Neuronal stem cell (in vitro differentiated cells): ENCODE measurements around the gene CFAP65.
A peak's percentile ranks its signal among the peaks of the same experiment; 100 is the strongest.

ENCODE experiments used
- DNase-seq: peaks from one replicate; pipeline ENCODE4 v3.0.0-alpha.2; 2013; ENCODE audit warnings: low spot score
- H2AFZ ChIP-seq: one replicate; pipeline ENCODE4 v1.6.1; 2013; ENCODE audit warnings: mild to moderate bottlenecking, low read length, inconsistent platforms
- H2AK5ac ChIP-seq: 2 replicates; pipeline ENCODE4 v1.6.1; 2013; ENCODE audit warnings: low read depth, mild to moderate bottlenecking, inconsistent platforms, low read length, moderate library complexity, mixed read lengths
- H2BK120ac ChIP-seq: 2 replicates; pipeline ENCODE4 v1.6.1; 2013; ENCODE audit warnings: low read depth, mild to moderate bottlenecking, inconsistent platforms, low read length, moderate library complexity, mixed read lengths
- H2BK12ac ChIP-seq: one replicate; pipeline ENCODE4 v1.6.1; 2013; ENCODE audit warnings: low read length, inconsistent platforms
- H2BK15ac ChIP-seq: 2 replicates; pipeline ENCODE4 v1.6.1; 2013; ENCODE audit warnings: mild to moderate bottlenecking, low read length, inconsistent platforms, mixed read lengths
- H2BK5ac ChIP-seq: one replicate; pipeline ENCODE4 v1.6.1; 2013; ENCODE audit warnings: inconsistent platforms, mild to moderate bottlenecking, low read length, moderate library complexity
- H3K14ac ChIP-seq: one replicate; pipeline ENCODE4 v1.6.1; 2013; ENCODE audit warnings: low read length, inconsistent platforms
- H3K18ac ChIP-seq: 2 replicates; pipeline ENCODE4 v1.6.1; 2013; ENCODE audit warnings: low read length, inconsistent platforms
- H3K23ac ChIP-seq: 2 replicates; pipeline ENCODE4 v1.6.1; 2013; ENCODE audit warnings: low read depth, mild to moderate bottlenecking, mixed read lengths, low read length, inconsistent platforms; ENCODE audit not compliant: poor library complexity
- H3K27ac ChIP-seq: replicated peaks from 3 replicates; pipeline ENCODE4 v1.5.1; 2013; ENCODE audit warnings: low read length, inconsistent platforms
- H3K27me3 ChIP-seq, 3 experiments: 2 replicates each; pipeline ENCODE4 v1.6.1; 2013; ENCODE audit warnings: low read length in 3 of 3, mild to moderate bottlenecking in 2 of 3, inconsistent platforms in 1 of 3, low read depth in 1 of 3, mixed read lengths in 1 of 3, moderate library complexity in 1 of 3; ENCODE audit not compliant: control insufficient read depth in 3 of 3, insufficient read depth in 3 of 3
- H3K36me3 ChIP-seq, 2 donors: replicated peaks in 1 of 2; 2 replicates each; pipeline ENCODE4 v1.6.1; 2013; ENCODE audit warnings: low read length in 2 of 2; ENCODE audit not compliant: control insufficient read depth in 2 of 2, insufficient read depth in 2 of 2
- H3K4ac ChIP-seq: 2 replicates; pipeline ENCODE4 v1.6.1; 2013; ENCODE audit warnings: inconsistent platforms, mild to moderate bottlenecking, low read length, moderate library complexity
- H3K4me1 ChIP-seq, 2 donors: 1 replicate in 1 of 2; 2 replicates in 1 of 2; pipeline ENCODE4 v1.6.1; 2013; ENCODE audit warnings: low read length in 2 of 2, low read depth in 1 of 2; ENCODE audit not compliant: control insufficient read depth in 2 of 2, insufficient read depth in 1 of 2
- H3K4me2 ChIP-seq: one replicate; pipeline ENCODE4 v1.6.1; 2013; ENCODE audit warnings: mild to moderate bottlenecking, low read length, inconsistent platforms; ENCODE audit not compliant: insufficient read depth, poor library complexity, severe bottlenecking
- H3K4me3 ChIP-seq, 2 donors: 2 replicates each; pipeline ENCODE4 v1.5.1; 2013; ENCODE audit warnings: low read length in 2 of 2, mild to moderate bottlenecking in 2 of 2, inconsistent platforms in 1 of 2, moderate library complexity in 1 of 2
- H3K79me1 ChIP-seq: one replicate; pipeline ENCODE4 v1.6.1; 2013; ENCODE audit warnings: low read depth, mild to moderate bottlenecking, inconsistent platforms, low read length, moderate library complexity
- H3K9ac ChIP-seq: one replicate; pipeline ENCODE4 v1.6.1; 2013; ENCODE audit warnings: mild to moderate bottlenecking, low read depth, low read length, inconsistent platforms; ENCODE audit not compliant: poor library complexity
- H3K9me3 ChIP-seq, 2 donors: replicated peaks in 1 of 2; 2 replicates each; pipeline versions ENCODE3 to v1.6.1; 2013; ENCODE audit warnings: low read length in 2 of 2, mild to moderate bottlenecking in 2 of 2, inconsistent platforms in 1 of 2, low read depth in 1 of 2, mixed read lengths in 1 of 2, moderate library complexity in 1 of 2; ENCODE audit not compliant: control insufficient read depth in 2 of 2, insufficient read depth in 1 of 2
- H4K8ac ChIP-seq: one replicate; pipeline ENCODE4 v1.6.1; 2013; ENCODE audit warnings: low read depth, mild to moderate bottlenecking, inconsistent platforms, low read length, moderate library complexity
- H4K91ac ChIP-seq: one replicate; pipeline ENCODE4 v1.6.1; 2013; ENCODE audit warnings: low read length, low read depth, mild to moderate bottlenecking, inconsistent platforms; ENCODE audit not compliant: poor library complexity
- WGBS, 2 donors: extraction: QIAGEN DNeasy Blood & Tissue Kit; methylation state at CpG; one replicate each; pipeline ENCODE4 v1.1.7; 2013; ENCODE audit warnings: missing lambda C conversion rate in 2 of 2, mixed read lengths in 1 of 2; ENCODE audit not compliant: insufficient read length in 2 of 2, insufficient replicate concordance in 1 of 2; ENCODE audit errors: extremely low coverage in 2 of 2; 5-methylcytosine and 5-hydroxymethylcytosine counted together

CFAP65 gene

GRCh38 chr2:219018726-219019125 lies 22.6 kb downstream of the CFAP65 start:
- no peak overlapping the region for H2BK12ac ChIP-seq
- no peak overlapping the region for H2AK5ac ChIP-seq
- H3K18ac ChIP-seq, result peak overlapping the region; percentile 21
- no peak overlapping the region for H3K4me3 ChIP-seq
- no peak overlapping the region for H4K91ac ChIP-seq
- H3K79me1 ChIP-seq, result no peaks in the 10 kb centered on the region
- H2AFZ ChIP-seq, result no peak overlapping the region
- no peak overlapping the region for H3K9ac ChIP-seq
- H4K8ac ChIP-seq, result no peak overlapping the region
- no peak overlapping the region for H2BK120ac ChIP-seq
- H3K4me1 ChIP-seq, result peaks cover 0 to 6% of the 10 kb centered on the region in 2 donors
- H3K9me3 ChIP-seq, result no peaks in the 10 kb centered on the region
- no peak overlapping the region for H2BK5ac ChIP-seq
- no peak overlapping the region for H3K23ac ChIP-seq
- no CpG with 5 or more reads among the region's 10 CpGs for WGBS, 2 donors
- H3K4me2 ChIP-seq, result no peak overlapping the region
- H3K4ac ChIP-seq, result no peak overlapping the region
- H3K14ac ChIP-seq, result no peak overlapping the region
- H3K27ac ChIP-seq, result no peak overlapping the region
- H3K27me3 ChIP-seq, result peaks cover 0 to 81% (median 5%) of the 10 kb centered on the region in 3 experiments
- DNase-seq, result no peak
- no peak overlapping the region for H2BK15ac ChIP-seq
- no peaks in the 10 kb centered on the region for H3K36me3 ChIP-seq

DNA sequence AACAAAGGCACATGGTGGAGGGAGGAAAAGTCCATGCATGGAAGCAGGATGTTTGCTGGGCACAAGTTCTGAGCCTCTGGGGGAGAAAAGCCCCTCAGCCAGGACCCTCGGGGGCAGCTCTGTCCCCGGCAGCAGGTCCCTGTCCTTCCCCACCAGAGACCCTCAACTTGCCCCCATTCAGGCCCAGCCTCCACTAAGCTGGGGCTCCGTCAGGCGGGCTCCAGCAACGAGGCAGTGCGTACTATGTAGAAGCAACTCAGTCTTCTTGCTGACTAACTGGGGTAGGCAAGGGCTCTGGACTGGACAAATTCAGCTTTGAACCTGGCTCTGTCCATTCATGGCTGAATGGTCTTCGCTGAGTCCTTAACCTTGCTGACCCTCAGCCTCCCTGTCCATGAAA lies 23.0 kb downstream of the CFAP65 start:
- H3K27me3 ChIP-seq, result peaks cover 0 to 79% (median 7%) of the 10 kb centered on the region in 3 experiments
- no peak overlapping the region for H3K14ac ChIP-seq
- no peak overlapping the region for H3K4me3 ChIP-seq
- no peaks in the 10 kb centered on the region for H3K9me3 ChIP-seq
- H2BK15ac ChIP-seq, result no peak overlapping the region
- no peak overlapping the region for H3K23ac ChIP-seq
- H3K4me2 ChIP-seq, result no peak overlapping the region
- H3K18ac ChIP-seq, result no peak overlapping the region
- no peak overlapping the region for H4K91ac ChIP-seq
- no peak overlapping the region for H3K27ac ChIP-seq
- no peak overlapping the region for H2BK12ac ChIP-seq
- no peak overlapping the region for H2BK5ac ChIP-seq
- no peaks in the 10 kb centered on the region for H3K36me3 ChIP-seq
- H2AK5ac ChIP-seq, result no peak overlapping the region
- WGBS, 2 donors, result no CpG with 5 or more reads among the region's 7 CpGs
- H2AFZ ChIP-seq, result no peak overlapping the region
- H3K9ac ChIP-seq, result no peak overlapping the region
- no peak overlapping the region for H4K8ac ChIP-seq
- H3K4me1 ChIP-seq, result peaks cover 0 to 4% of the 10 kb centered on the region in 2 donors
- H3K79me1 ChIP-seq, result no peaks in the 10 kb centered on the region
- H3K4ac ChIP-seq, result no peak overlapping the region
- no peak for DNase-seq
- no peak overlapping the region for H2BK120ac ChIP-seq

GRCh38 chr2:219017201-219017931 lies 23.9 kb downstream of the CFAP65 start:
- Histone ChIP-seq H3K9me3 (peaks cover 0 to 2% of the 10 kb centered on the region in 2 donors), H3K4ac (no peak overlapping the region), H3K18ac (no peak overlapping the region), H3K23ac (no peak overlapping the region), H2AK5ac (no peak overlapping the region), H3K9ac (no peak overlapping the region), H4K91ac (no peak overlapping the region), H2BK12ac (no peak overlapping the region), H3K4me1 (peaks cover 0 to 2% of the 10 kb centered on the region in 2 donors), H3K4me2 (no peak overlapping the region), H3K79me1 (no peaks in the 10 kb centered on the region), H2AFZ (no peak overlapping the region), H2BK5ac (no peak overlapping the region), H3K27me3 (peaks cover 0 to 71% (median 9%) of the 10 kb centered on the region in 3 experiments), H2BK15ac (no peak overlapping the region), H3K36me3 (no peaks in the 10 kb centered on the region), H2BK120ac (no peak overlapping the region), H3K14ac (no peak overlapping the region), H3K27ac (no peak overlapping the region), H3K4me3 (no peak overlapping the region), H4K8ac (no peak overlapping the region)
- DNase-seq, result no peak
- no CpG with 5 or more reads among the region's 14 CpGs for WGBS, 2 donors

DNA sequence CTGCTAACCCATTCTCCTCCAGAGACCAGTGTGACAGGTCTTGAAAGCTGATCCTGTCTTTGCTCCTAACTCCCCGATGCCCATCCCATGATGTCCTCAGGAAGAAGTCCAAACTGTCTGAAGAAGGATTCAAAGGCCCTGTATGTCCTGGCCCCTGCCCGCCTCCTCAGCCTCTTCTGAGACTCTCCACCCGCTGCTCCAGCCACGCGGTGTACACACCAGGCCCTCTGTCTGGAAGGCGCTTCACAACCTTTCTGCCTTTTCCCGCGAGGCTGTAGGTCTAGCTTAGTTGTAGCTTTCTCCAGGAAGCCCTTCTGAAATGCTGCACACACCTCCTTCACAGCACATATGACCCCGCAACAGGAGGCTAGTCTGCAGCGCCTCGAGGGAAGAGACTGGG lies 24.6 kb downstream of the CFAP65 start:
- Histone ChIP-seq H3K36me3 (no peaks in the 10 kb centered on the region), H3K27me3 (peaks cover 0 to 68% (median 9%) of the 10 kb centered on the region in 3 experiments)

More for the DNA sequence above, 24.6 kb downstream of the CFAP65 start:
- H2AFZ ChIP-seq, result no peak overlapping the region
- no peak overlapping the region for H2BK12ac ChIP-seq
- H3K4ac ChIP-seq, result no peak overlapping the region
- WGBS, 2 donors, result no CpG with 5 or more reads among the region's 11 CpGs
- no peak overlapping the region for H2BK5ac ChIP-seq
- peaks cover 0 to 2% of the 10 kb centered on the region in 2 donors for H3K9me3 ChIP-seq
- peaks cover 0 to 2% of the 10 kb centered on the region in 2 donors for H3K4me1 ChIP-seq
- H3K27ac ChIP-seq, result no peak overlapping the region
- no peak overlapping the region for H4K8ac ChIP-seq
- H3K9ac ChIP-seq, result no peak overlapping the region
- H3K23ac ChIP-seq, result peak overlapping the region; percentile 26
- DNase-seq, result no peak
- no peaks in the 10 kb centered on the region for H3K79me1 ChIP-seq
- H2BK120ac ChIP-seq, result no peak overlapping the region
- H2BK15ac ChIP-seq, result no peak overlapping the region
- no peak overlapping the region for H4K91ac ChIP-seq
- H3K4me2 ChIP-seq, result no peak overlapping the region
- H3K4me3 ChIP-seq, result no peak overlapping the region
- H3K14ac ChIP-seq, result peak overlapping the region; percentile 77
- H2AK5ac ChIP-seq, result no peak overlapping the region
- no peak overlapping the region for H3K18ac ChIP-seq
